Fibroblast of mammary gland (primary cell): ENCODE measurements around the gene CLDN20.
"Not testable (repeated sequence)": the region's sequence is repeated elsewhere in the genome, so short reads cannot be mapped to it uniquely, and the experiment has no call there.

Source experiments
- DNase-seq: peaks from one replicate; pipeline ENCODE4 v3.0.0-alpha.2; 2010; ENCODE audit warnings: low read depth
- H3K4me3 ChIP-seq: 2 replicates; pipeline ENCODE4 v1.5.1; 2011; ENCODE audit warnings: low read depth, mild to moderate bottlenecking, low read length, moderate library complexity; ENCODE audit not compliant: control insufficient read depth
- CTCF ChIP-seq: conservative IDR thresholded peaks from 2 replicates; pipeline ENCODE4 v1.5.1; 2011; ENCODE audit warnings: low read depth, low read length, inconsistent platforms; ENCODE audit not compliant: control insufficient read depth, insufficient read depth

CLDN20 gene

GRCh38 chr6:155309150-155309549 is 45.3 kb downstream of the CLDN20 start:
- TF ChIP-seq CTCF = no peak
- no peak overlapping the region for H3K4me3 ChIP-seq
- DNase-seq = peak; percentile 20

- H3K4me3 ChIP-seq = no peak overlapping the region
- TF ChIP-seq CTCF = no peak
- DNase-seq = peak; percentile 72
Observed at GRCh38 chr6:155310596-155310995, 46.8 kb downstream of the CLDN20 start.

- TF ChIP-seq CTCF = no peak
Observed at GRCh38 chr6:155311086-155311485, 47.3 kb downstream of the CLDN20 start.

GRCh38 chr6:155311583-155311982 is 47.8 kb downstream of the CLDN20 start:
- no peak for TF ChIP-seq CTCF
- H3K4me3 ChIP-seq = no peak overlapping the region
- no peak for DNase-seq

More at GRCh38 chr6:155311086-155311485, 47.3 kb downstream of the CLDN20 start:
- no peak overlapping the region for H3K4me3 ChIP-seq
- DNase-seq = no peak

- peak overlapping the region; percentile 87 for H3K4me3 ChIP-seq
- not testable (repeated sequence) for DNase-seq
Observed at GRCh38 chr6:155312950-155313349, 49.1 kb downstream of the CLDN20 start.

- peak; percentile 35 for DNase-seq
- TF ChIP-seq CTCF = no peak
- H3K4me3 ChIP-seq = peak overlapping the region; percentile 87
Observed at GRCh38 chr6:155313602-155314091, 49.8 kb downstream of the CLDN20 start.

- DNase-seq = peak; percentile 98
- peak within 1 kb of the TSS; percentile 87 for H3K4me3 ChIP-seq
- no peak for TF ChIP-seq CTCF
Observed at GRCh38 chr6:155314092-155314772, 50.4 kb downstream of the CLDN20 start, which contains the start of gene TFB1M. Gene TFB1M (minus strand): TSS chr6:155314484. CDS start chr6:155314428, 56 bp downstream.
